DND-41 (cell line): ENCODE data around the gene GRIK3.

Experiments used
- CTCF ChIP-seq: IDR thresholded peaks from 2 replicates; pipeline ENCODE4 v1.5.1; 2012; ENCODE audit warnings: borderline replicate concordance, low read length, moderate library complexity, mild to moderate bottlenecking; ENCODE audit not compliant: poor library complexity, severe bottlenecking; ENCODE audit errors: extremely low read depth
- EZH2 ChIP-seq: IDR thresholded peaks from 3 replicates; pipeline ENCODE4 v1.6.1; 2012; ENCODE audit warnings: borderline replicate concordance, low read depth, mild to moderate bottlenecking, moderate library complexity, low read length, inconsistent platforms; ENCODE audit not compliant: severe bottlenecking

DNA sequence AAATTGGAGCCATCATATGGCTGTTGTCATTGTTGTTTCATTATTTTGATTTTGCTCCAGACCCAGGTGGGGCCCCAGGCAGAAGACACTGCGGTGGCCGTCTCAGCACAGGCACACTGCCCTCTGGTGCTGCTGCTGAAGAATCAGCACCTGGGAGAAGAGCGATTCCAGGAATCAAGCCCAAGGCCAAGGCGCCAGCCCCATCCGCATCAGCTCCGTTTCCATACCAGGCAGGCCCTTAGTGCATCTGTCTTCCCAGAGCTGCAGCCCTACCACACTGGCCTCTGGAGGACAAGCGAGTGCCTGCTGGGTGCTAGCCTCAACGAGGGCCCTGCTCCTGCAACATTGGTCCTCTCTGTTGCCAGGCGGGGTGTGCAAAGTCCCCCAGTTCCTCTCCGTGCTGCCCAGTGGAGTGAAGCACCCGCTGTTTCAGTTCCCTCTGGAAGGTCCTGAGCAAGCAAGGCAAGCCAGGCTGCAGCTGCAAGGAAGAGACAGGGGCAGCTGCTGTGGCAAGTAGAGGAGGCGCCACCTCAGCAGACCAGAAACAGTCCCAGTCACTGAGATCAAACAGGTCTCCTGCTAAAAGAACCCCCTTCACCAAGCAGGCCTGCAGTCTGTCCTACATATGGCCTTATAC lies 5.2 kb downstream of the GRIK3 start:
- no peak for TF ChIP-seq CTCF
- TF ChIP-seq EZH2, result no peak
